ENCODE results near the gene LYSET.
"Not testable (repeated sequence)": the region's sequence is repeated elsewhere in the genome, so short reads cannot be mapped to it uniquely, and the experiment has no call there.

Gene LYSET

DNA sequence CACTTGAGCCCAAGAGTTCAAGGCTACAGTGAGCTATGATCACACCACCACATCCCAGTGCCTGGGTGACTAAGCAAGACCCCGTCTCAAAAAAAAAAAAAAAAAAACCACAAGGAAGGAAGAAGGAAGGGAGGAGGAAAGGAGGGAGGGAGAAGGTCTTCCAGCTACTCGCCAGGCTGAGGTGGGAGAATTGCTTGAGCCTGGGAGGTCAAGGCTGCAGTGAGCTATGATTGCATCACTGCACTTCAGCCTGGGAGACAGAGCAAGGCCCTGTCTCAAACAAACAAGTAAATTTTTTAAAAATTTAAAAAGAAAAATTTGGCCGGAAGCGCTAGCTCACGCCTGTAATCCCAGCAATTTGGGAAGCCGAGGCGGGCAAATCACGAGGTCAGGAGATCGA is 16.5 kb upstream of the LYSET start:
- not testable (repeated sequence) for DNase-seq (ENCODE audit: low read depth in 2 of 2)

DNA sequence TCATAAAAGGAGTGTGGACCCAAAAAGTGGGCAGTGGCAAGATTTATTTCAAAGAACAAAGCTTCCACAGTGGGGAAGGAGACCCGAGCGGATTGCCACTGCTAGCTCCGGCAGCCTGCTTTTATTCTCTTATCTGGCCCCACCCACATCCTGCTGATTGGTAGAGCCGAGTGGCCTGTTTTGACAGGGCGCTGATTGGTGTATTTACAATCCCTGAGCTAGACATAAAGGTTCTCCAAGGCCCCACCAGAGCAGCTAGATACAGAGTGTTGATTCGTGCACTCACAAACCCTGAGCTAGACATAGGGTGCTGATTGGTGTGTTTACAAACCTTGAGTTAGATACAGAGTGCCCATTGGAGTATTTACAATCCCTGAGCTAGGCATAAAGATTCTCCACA is 15.5 kb upstream of the LYSET start:
- not testable (repeated sequence) for DNase-seq (ENCODE audit: low read depth in 2 of 2)

DNA sequence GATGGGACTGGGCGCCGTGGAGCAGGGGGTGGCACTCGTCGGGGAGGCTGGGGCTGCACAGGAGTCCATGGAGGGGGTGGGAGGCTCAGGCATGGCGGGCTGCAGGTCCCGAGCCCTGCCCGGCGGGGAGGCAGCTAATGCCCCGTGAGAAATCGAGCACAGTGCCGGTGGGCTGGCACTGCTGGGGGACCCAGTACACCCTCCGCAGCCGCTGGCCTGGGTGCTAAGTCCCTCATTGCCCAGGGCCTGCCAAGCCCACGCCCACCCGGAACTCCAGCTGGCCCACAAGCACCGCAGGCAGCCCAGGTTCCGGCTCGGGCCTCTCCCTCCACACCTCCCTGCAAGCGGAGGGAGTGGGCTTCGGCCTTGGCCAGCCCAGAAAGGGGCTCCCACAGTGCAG is 15.0 kb upstream of the LYSET start:
- DNase-seq (ENCODE audit: low read depth in 2 of 2), result not testable (repeated sequence)

DNA sequence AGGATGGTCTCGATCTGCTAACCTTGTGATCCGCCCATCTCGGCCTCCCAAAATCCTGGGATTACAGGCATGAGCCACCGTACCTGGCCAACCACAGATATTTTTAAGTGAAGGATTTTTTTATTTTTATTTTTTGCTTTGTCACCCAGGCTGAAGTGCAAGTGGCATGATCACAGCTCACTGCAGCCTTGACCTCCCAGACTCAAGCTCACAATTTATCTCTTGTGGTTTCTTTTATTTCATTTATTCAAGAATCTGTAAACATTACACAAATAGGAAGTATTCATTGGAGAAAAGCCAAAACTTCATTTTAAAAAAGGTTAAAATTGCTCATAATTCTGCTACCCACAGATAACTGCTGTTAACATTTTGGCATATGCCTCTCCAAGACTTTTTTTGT is 13.7 kb upstream of the LYSET start:
- no peak for DNase-seq (ENCODE audit: low read depth in 2 of 2)

DNA sequence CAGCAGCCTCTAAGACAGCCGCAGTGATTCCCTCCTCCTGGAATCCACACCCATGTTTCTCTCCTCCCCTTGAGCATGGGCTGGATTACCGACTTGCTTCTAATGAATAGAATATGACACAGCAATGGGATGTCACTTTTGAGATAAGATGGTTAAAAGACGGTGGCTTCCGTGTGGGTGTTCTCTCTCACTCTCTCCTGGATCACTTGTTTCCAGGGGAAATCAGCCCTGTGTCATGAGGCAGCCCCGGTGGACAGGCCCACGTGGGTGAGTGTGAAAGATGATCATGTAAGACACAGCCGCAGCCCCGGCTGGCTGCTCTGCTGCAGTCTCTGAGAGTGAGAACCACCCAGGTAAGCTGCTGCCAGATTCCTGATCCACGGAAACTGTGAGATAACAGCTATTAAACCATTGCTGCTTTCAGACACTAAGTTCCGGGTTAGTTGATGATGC is 11.1 kb upstream of the LYSET start:
- DNase-seq (ENCODE audit: low read depth in 2 of 2), result no peak

DNA sequence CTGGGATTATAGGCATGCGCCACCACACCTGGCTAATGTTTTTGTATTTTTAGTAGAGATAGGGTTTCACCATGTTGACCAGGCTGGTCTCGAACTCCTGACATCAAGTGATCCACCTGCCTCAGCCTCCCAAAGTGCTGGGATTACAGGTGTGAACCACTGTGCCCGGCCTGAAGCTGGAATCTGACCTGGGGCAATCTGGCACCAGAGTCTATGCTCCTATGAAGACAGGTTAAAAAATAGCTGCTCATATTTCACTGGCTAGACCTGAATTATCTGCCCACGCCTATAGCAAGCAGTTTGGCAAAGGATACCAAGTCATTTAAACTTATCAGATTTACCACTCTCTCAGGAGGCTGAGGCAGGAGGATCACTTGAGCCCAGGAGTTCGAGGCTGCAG is 10.4 kb upstream of the LYSET start:
- not testable (repeated sequence) for DNase-seq (ENCODE audit: low read depth in 2 of 2)

DNA sequence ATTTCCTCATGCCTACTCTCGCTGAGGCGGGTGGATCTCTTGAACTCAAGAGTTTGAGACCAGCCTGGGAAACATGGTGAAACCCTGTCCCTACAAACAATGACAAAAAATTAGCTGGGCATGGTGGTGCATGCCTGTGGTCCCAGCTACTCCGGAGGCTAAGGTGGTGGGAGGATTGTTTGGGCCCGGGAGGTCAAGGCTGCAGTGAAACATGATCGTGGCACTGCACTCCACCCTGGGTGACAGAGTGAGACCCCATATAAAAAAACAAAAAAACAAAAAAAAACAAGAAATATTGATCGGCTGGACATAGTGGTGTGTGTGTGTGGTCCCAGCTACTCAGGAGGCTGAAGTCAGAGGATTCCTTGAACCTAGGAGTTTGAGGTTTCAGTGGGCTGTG is 9.6 kb upstream of the LYSET start:
- no peak for DNase-seq (ENCODE audit: low read depth in 2 of 2)

DNA sequence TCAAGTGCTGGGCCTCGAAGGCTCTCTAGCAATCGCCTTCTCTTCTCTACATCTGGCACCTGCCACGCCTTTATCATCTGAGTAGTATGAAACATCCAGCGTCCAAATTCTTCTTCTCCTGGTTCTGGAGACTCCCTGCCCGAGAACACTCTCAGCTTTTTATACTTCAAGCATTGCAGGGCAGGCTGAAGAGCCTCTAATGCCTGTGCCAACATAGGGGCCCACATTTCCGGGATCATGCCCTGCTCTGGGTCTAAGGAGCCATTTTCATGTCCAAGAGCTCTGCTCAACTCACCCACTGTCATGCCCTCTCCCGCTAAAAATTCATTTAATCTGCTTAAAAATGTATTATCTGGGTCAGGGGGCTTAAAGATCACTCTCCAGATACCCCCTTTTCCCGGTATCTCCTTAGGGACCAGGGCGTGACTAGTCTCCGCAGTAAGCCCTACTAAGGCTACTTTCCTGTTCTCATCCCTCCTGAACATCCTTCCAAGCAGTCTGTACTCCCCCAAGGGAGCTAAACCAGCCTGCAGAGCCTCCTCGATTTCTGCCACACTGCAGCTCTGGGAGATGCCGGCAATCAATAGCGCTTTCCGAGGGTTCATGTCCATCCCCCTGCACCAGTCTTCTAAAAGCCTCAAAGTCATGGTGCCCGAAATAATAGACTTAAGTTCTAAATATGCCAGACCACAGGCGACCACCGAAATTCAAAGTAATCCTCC is 1.4 kb upstream of the LYSET start:
- DNase-seq (ENCODE audit: low read depth in 2 of 2), result no peak

DNA sequence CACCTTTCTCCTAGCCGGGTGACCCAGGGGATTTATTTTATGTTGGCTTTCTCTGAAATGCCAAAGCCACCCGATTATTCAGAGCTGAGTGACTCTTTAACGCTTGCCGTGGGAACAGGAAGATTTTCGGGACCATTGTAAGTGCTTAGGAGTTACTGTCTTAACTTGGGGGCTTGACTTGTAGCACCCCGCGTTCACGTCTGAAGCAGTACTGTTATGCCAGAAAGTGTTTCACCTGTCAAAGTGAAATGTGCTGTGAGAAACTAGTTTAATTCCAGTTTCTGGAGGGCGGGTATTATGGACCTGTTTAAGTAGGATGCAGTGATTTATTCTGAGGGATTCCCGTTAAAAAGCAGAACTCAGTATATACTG is 218 bp downstream of the LYSET start:
- no peak for DNase-seq (ENCODE audit: low read depth in 2 of 2)

DNA sequence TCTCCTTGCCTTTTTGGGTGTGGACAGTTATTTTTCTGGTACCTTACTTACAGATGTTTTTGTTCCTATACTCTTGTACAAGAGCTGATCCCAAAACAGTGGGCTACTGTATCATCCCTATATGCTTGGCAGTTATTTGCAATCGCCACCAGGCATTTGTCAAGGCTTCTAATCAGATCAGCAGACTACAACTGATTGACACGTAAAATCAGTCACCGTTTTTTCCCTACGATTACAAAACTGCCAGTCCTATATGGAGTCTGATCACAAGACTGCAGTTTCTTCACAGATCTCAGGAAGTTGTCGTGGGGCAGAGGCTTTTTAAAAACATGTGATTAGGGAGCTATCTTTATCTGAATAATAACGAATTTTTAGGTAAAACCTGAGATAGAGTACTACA is 1.3 kb downstream of the LYSET start:
- DNase-seq (ENCODE audit: low read depth in 2 of 2), result no peak

DNA sequence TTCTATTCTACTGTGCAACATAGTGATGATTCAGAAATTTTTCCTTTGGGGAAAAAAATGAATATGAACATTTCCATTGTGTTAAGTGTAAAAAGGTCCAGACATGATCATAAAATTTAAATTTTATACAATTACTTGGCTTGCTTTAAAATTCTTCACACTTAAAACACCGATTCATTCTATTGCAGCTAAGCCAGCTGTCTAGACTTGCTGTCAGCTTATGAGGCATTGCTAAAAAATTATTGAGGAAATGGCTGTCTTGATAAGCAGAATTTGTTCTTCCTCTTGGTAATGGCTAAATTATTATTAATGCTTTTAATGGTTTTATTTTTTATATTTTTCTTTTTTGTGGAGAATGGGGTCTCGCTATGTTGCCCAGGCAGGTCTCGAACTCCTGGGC is 1.8 kb downstream of the LYSET start:
- DNase-seq (ENCODE audit: low read depth in 2 of 2), result no peak

DNA sequence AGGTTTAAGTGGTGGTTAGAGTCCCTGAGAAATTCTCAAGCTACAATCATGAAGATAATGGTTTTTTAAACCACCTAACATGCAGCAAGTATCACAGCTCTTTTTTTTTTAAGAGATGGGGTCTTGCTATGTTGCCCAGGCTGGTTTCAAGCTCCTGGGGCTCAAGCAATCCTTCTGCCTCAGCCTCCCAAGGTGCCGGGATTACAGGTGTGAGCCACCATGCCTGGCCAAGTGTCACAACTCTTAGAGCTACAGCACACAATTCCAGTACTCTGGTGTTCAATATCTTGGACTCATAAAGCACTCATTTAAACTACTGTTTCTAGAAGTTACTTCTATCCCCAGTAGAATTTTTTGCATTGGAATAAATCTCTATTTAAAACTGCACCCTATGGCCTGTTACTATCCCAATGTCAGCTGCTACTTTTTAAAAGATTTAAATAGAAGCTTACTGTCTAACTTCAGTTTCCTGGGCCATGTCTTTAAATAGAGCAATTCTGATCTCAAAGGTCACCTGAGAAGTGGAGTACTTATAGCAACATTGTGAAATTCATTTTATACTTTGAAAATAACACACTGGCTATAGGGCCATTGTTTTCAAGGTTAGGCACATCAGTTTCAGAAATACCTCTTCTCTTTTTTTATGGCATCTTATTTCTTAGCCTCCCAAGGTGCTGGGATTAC is 10.3 kb downstream of the LYSET start:
- no peak for DNase-seq (ENCODE audit: low read depth in 2 of 2)

DNA sequence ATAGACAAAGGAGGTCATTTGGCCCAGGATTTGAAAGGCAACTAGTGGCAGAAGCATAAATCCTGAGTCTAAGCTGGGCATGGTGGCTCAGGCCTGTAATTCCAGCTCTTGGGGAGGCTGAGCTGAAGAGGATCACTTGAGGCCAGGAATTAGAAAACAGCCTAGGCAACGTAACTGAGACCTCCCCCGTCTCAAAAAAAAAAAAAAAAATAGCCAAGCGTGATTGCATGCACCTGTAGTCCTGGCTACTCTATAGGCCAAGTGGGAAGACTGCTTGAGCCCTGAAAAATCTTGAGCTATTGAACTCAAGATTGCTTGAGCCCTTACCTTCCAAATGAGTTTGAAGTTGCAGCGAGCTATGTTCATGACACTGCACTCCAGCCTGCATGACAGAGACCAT is 13.9 kb downstream of the LYSET start:
- DNase-seq (ENCODE audit: low read depth in 2 of 2), result no peak

DNA sequence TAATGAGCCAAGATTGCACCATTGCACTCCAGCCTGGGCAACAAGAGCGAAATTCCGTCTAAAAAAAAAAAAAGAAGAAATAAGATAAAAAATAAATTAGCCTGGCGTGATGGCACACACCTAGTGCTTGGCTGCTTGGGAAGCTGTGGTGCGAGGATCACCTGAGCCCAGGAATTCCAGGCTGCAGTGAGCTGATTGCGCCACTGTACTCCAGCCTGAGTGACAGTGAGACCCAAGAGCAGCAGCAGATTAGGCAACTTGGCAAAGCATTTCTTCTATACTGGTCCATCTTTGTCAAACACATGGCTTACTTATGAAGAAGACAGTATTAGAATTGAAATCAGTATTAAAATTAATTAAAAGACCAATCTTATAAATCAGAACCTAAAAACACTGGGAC is 15.4 kb downstream of the LYSET start:
- no peak for DNase-seq (ENCODE audit: low read depth in 2 of 2)

DNA sequence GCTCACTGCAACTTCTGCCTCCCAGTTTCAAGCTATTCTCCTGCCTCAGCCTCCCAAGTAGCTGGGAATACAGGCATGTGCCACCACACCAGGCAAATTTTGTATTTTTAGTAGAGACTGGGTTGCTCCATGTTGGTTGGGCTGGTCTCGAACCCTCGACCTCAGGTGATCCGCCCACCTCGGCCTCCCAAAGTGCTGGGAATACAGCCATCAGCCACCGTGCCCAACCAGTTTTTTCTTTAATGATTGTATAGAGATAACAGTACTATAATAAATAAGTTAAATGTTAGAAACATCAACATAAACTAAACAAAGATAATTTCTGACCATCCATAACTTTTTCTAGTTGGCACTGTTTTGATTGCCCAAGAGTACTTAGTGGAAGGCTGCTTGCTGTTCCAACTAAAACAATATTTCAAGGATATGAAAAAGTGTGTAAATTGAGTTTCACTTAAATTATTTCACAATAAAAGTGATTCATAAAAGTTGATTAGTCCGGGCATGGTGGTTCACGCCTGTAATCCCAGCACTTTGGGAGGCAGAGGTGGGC is 16.1 kb downstream of the LYSET start:
- no peak for DNase-seq (ENCODE audit: low read depth in 2 of 2)

DNA sequence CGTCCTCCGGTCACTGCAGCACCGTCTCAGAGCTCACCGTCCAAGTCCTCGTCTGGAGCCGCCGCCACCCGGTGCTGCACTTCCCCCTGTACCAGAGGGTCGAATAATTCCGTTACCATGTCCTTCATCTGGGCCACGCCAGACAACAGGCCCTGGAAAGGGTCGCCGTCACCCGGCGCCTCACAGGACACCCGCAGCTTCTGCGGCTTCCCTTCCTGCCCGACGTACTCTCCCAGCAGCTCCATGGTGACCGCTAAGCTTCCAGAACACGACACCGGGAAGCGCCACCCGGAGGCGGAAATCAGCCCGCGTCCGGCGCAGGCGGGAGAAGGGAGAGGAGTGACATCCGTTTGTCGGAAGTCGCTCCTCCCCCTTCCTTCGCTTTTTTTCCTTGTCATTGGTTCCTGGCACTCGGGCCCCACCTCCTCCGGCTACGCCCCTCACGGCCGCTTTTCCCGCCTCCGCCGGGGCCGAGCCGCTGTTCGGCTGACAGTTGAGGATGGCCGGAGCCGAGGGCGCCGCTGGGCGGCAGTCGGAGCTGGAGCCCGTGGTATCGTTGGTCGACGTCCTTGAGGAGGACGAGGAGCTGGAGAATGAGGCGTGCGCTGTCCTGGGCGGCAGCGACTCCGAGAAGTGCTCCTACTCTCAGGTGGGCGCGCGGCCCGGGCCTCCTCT is 21.8 kb downstream of the LYSET start, which contains the start of the genes GON7 and UBR7:
Gene GON7 (minus strand): TSS at position 273 of the 675 bp plus-strand sequence. CDS start 28 bp downstream, at position 245.
Gene UBR7 (plus strand): TSS at position 464 of the 675 bp plus-strand sequence. CDS start 36 bp downstream, at position 500.
- peak; percentile 88 to 90 for DNase-seq (ENCODE audit: low read depth in 2 of 2)

DNA sequence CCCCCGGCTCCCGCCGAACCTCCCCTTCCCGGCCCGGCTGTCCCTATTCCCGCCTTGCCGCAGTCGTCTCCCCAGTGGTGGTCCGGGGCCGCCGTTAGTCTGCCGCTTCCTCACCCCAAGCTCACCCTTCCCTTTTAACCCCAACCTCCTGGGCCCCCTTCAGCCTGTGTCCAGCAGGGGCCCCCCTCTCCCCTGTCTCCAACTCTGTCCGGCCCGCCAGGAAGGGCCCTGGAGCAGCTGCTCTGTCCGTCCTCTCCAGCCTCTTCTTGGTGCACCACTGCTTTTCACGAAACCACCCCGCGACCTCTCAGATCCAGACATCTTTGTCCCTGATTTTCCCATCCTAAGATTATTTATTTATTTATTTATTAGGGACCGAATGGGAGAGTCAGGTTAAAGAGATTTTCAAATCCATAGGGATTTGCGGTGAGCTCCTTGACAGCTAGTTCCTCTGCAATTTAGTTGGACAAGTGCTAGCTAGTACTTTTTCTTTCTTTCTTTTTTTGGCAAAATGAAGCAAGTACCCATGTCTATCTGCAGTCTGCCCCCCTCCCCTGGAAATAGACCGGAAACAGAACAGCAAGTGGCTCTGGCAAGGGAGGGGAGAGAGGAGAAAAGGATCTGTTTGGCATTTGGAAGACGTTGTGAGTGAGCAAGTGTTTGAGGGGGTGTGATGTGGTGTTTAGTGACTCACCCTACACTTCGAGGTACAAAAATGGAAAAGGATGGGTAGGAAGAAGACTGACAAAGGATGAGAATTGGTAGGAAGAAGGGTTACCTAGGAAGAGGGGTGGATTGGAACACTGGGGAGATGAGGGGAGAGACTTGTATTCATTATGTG is 22.6 kb downstream of the LYSET start:
- no peak for DNase-seq (ENCODE audit: low read depth in 2 of 2)

DNA sequence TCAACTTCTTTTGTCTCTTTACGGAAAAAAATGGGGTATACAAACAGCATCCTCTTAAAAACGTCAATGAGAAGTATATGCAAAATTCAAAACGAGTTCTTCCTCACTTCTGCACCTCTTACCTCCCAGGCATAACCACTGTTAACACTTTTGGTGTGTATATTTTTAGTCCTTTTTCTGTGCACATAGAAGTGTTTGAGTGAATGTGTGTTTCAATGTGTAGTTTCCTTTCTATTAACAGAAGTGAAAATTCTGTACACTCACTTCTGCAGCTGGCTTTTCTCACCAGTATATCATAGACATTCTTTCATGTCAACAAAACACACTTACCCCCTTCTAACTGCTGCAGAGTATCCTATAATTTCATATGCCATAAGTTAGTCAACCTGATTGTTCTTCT is 27.3 kb downstream of the LYSET start:
- no peak for DNase-seq (ENCODE audit: low read depth in 2 of 2)

DNA sequence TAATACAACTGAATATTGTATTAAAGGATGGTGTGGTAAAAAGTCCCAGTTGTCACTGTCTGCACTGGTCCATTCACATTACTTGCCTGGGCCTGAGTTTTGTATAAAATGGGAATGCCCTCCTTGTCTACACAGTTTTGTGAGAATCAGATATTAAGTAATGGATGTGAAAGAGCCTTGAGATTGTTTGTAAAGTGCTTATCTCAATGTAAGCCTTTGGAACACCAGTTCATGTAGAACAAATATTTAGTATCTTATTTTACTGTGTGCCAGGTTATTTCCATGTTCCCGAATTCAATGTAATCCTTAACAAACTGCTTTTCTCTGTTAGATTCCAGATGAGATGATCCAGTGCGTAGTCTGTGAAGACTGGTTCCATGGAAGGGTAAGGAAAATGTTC is 29.5 kb downstream of the LYSET start:
- no peak for DNase-seq (ENCODE audit: low read depth in 2 of 2)

DNA sequence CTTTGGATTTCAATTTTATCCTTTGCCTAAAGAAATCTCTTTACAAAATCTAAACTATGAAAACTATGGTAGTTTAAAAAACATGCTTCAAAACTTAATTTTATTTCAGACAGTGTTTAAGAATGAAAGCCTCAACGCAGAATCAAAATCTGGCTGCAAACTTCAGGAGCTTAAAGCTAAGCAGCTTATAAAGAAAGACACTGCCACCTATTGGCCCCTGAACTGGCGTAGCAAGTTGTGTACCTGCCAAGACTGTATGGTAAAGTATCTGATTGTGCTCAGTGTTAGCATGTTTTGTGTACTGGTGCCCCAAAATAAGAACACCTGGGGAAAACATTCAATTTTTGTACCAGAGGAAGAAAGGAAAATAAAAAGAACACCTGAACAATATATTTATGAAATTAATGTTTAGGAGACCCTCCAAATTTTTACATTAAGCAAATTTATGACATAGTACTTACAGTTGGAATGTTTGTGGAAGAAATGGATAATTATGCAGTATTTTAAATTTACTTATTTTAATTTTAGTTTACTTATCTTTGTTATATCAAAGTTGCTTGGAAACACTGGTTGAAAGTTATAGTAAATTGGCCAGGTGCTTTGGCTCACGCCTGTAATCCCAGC is 34.1 kb downstream of the LYSET start:
- no peak for DNase-seq (ENCODE audit: low read depth in 2 of 2)

DNA sequence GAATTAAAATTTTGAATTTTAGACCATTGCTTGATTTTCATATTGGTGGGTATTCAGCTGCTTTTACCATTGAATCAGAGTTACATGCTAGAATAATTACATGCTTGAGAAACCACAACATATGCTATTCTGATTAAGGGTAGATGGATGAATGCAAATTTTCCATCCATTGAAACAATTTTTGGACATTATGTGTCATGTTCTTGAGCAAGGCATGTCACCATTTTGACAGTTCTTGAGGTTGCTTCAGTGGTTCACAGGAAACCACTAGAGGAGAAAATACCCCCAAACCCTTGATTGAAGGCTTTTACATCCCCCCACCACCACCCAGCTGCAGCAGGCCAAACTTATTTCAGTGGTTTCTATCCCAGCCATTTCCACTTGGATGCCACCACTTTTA is 35.4 kb downstream of the LYSET start:
- DNase-seq (ENCODE audit: low read depth in 2 of 2), result no peak
